Anterior cingulate cortex (tissue), 58 donors: ENCODE results near the gene TUBGCP6.
"Not testable (repeated sequence)": the region's sequence is repeated elsewhere in the genome, so short reads cannot be mapped to it uniquely, and the experiment has no call there.

Source experiments
- DNase-seq, 58 donors: peaks; one replicate each; lab custom pipeline; 2025; lab: John Stamatoyannopoulos, UW

Gene TUBGCP6

DNA sequence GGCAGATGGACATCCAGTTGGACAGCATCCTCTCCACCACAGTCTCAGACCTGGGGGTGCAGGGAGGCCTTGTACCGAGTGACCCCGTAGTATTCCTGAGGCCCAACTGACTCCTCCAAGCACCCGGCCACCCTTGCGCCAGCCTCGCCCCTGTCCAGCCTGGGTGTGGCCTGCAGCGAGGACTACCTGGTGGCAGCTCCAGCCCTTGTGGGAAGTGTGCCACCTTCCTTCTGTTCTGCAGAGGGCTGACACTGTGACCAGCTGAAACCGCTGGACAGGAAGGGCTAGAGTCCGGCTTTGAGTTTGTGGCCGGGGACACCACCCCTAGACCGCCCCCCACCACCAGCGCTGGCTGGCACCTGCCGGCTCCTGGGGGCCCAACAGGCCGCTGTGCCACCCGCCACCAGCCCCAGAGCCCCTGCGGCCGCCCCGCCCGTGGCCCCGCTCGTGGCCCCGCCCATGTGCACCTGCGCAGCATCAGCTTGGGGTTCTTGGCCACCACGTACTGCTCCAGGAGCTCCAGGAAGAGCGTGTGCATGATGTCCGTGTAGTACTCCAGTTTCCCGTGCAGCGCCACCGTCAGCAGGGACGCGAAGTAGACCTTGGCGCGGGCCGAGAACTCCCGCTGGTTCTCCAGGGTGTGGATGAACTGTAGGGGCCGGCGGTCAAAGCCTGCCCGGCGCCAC, 35.3 kb upstream of the TUBGCP6 start:
- DNase-seq, result no peak

DNA sequence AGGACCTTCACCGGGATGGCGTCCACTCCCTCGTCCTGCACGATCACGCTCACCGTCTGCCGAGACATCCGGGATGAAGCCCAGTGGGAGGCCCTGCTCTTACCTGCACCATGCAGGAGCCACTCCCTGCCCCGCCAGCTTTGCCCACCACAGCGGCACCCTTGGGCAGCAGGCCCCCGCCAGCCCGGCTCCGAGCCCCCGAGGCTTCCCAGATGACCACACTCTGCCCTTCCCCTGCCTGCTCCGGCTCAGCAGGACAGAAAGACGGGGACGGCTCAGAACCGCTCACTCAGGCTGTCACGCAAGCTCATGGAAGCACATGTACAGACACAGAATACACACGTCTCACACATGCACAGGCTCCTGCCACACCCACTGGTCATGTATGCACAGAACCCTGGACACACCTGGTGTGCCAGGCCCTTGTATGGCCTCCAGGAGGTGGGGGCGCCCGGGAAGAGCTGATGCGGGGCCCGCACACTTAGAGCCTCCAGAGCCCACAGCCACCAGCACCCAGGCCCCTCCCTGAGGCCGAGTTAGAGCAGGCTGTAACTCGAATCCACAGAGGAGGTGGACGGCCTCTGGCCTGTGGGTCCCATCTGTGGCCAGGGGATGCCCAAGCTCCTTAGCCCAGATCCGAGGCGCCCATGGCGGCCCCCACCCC, 34.3 kb upstream of the TUBGCP6 start:
- DNase-seq, result no peak

DNA sequence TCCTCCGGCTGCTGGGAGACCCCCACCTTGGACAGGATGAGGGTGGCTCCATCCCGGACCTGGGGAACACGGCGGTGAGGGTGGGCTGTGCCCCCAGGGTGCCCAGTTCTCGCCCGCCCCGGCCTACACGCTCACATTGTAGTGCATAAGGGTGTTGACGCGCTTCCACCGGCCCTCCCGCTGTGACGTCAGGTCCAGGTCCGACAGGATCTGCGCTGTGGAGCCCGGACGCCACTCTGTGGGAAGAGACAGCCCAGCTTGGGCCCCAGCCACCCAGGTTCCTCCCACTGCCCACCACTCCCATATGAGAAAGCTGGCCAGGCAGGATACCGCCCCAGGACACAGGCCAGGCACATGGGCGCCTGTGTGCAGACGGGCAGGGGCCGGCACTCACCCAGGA, 33.6 kb upstream of the TUBGCP6 start:
- no peak for DNase-seq

DNA sequence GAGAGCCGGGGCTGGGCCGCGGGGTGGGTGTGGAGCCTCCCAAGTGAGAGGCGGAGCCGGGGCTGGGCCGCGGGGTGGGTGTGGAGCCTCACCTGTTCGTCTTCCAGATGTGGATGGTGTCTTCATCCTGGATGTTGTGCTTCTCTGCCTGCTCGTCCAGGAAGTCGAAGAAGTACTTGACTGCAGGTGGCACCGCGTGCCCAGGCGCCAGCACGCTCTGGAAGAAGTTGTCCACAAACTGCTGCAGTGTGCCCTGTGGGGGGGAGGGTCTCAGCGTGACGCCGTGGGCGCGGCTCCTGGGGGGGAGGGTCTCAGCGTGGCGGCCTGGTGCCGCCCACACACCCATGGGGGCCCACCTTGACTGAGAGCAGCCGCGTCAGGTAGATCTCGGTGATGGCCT, 32.9 kb upstream of the TUBGCP6 start:
- no peak for DNase-seq

DNA sequence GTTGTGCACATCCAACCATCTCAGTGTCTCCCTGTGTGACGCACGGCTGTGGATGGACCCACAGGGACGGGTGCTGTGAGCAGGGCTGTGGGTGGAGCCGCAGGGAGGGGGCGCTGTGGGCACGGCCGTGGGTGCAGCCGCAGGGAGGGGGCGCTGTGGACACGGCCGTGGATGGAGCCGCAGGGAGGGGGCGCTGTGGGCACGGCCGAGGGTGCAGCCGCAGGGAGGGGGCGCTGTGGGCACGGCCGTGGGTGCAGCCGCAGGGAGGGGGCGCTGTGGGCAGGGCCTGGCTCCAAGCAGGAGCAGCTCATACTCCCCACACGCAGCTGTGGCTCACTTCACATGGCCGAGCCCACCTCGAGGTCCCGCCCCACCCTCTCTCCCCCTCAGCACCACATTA, 31.3 kb upstream of the TUBGCP6 start:
- peak in 57 of 58 donors; percentile 41 to 94 (median 85) for DNase-seq

DNA sequence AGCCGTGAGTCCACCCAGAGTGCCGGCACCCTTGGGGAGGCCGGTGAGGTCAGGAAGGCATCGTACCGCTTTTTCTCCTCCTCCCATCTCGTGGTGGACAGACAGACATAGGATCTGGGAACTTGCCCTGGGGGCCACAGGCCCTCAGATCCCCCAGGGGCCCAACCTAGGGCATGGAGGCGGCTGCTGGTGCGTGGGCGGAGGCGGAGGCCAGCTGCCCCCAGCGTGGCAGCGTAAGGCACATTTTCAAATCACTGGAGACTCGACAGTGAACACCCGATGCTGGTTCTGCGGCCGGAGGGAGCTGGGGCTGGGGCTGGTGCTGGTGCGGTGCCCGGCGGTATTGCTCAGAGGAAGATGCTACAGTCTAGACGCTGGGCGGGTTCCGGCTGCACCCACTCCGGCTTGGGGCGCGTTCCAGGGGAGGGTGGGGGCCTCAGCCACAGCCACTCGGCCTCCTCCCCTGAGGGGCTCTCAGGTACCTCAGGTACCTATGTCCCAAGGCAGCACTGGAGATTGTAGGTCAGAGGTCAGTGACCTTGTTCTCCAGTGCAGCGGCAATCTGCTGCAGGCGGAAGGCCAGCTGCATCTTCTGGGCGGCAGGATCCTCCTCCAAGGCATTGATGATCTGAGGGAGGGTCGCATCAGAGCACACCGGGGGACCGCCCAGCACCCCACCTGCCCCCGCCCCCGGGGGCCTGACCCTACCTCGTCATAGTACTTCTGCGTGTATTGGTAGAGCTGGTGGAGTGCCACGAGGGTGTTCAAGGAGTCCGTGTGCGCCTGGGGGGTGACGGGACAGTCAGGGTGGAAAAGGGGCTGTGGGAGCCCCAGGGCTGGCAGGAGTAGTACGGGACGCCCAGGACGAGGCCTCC, 30.6 kb upstream of the TUBGCP6 start:
- peak in 2 of 58 donors; percentile 33 to 39 for DNase-seq

DNA sequence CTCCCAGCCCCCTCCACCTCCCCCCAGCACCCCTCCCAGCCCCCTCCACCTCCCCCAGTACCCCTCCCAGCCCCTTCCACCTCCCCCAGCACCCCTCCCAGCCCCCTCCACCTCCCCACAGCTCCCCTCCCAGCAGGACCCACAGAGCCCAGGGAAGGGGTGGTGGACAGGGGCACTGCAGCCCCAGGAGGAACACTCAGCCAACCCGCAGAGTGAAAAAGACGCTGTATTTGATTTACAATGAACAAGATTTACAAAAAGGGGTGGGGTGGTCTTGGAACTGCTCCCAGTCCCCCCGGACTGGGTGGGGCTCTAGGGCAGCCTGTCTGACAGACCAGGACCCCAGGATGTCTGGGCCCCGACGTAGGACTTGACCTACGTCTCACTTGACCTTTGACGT, 29.9 kb upstream of the TUBGCP6 start:
- no peak for DNase-seq

DNA sequence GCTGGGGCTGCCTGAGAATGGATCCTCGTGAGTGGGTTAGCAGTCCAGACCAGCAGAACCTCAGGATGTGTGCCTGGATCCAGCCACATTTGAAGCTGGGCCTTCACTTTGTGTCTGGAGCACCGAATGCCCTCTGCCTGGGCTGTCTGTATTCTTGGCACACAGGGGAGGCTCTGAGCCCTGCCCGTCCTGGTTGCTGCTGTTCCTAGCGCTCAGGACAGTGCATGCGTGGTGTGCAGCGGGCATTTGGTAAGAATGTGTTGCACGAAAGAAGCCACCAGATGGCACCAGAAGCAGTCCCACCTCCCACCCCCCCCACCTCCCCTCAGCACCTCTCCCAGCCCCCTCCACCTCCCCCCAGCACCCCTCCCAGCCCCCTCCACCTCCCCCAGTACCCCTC, 29.5 kb upstream of the TUBGCP6 start:
- peak in 42 of 58 donors; percentile 13 to 74 (median 42) for DNase-seq

DNA sequence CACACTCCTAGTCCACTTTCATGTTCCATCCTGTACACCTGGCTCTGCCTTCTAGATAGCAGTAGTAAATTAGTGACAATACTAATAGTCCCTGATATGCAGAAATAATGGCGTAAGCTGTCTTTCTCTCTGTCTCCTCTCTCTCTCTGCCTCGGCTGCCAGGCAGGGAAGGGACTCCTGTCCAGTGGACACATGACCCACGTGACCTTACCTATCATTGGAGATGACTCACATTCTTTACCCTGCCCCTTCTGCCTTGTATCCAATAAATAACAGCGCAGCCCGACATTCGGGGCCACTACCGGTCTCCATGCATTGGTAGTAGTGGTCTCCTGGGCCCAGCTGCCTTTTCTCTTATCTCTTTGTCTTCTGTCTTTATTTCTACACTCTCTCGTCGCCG, 29.0 kb upstream of the TUBGCP6 start:
- not testable (repeated sequence) for DNase-seq

DNA sequence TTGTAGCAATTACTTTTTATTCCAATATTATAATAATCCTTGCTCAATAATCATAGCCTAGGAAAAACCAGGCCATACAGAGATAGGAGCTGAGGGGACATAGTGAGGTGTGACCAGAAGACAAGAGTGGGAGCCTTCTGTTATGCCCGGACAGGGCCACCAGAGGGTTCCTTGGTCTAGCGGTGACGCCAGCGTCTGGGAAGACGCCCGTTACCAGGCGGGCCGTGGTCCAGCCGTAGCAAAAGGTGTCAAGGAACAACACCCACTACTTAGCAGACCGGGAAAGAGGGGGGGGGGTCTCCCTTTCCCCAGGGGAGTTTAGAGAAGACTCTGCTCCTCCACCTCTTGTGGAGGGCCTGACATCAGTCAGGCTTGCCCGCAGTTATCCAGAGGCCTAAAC, 28.5 kb upstream of the TUBGCP6 start:
- peak in 1 of 58 donors; percentile 22 for DNase-seq

DNA sequence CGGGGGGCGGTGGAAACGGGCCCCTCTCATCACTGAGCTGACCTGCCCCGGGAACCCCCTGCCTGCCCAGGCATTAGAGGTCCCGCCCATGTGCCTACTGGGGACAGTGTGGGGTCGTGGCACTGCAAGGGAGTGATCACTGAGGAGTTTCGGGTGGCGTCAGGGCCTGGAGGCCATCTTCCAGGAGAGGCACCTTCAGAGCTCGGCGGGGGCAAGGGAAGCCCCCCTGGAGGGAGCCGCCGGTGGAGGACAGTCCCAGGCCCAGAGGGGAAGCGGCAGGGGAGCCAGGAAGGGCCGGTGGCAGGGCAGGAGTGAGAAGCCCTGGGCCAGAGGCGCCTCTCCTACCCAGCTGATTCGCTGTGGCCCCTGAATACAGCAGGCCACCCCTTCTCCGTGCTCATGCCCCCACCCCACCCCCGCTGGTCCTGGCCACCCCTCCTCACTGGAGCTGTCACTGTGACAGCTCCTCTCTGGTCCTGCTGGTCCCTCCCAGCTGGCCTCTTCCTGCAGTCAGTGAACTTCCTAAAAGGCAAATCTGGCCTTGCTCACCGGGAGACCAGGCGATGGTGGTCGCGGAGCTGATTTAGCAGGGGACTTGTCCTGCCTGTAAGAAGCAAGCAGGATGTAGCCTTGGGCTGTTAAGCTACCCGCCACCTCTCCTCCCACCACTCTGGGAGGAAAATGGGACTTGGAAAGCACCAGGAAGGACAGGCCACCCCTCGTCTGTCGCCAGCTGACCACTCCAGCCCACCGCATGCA, 27.4 kb upstream of the TUBGCP6 start:
- DNase-seq, result no peak

DNA sequence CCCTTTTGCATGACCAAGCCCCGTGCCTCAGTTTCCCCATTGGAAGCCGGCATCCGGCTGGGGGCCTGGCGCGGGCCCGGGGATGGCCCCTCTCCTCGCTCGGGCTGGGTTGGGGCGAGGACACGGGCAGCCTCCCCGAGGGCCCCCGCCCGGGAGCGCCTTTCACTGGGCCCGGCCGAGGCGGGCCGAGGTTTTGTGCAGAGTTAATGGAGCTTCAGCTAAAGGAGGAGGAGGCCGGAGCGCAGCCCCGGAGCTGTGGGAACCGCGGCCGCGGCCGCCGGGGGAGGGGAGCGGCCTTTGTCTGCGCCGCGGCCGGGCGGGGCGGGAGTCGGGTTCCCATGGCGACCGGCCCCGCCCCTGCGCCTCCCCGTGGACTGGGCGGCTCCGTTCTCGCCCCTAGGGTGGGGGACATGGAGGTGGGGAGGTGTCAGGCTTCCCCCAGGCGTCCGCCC, 26.7 kb upstream of the TUBGCP6 start:
- peak in 37 of 58 donors; percentile 18 to 77 (median 46) for DNase-seq

DNA sequence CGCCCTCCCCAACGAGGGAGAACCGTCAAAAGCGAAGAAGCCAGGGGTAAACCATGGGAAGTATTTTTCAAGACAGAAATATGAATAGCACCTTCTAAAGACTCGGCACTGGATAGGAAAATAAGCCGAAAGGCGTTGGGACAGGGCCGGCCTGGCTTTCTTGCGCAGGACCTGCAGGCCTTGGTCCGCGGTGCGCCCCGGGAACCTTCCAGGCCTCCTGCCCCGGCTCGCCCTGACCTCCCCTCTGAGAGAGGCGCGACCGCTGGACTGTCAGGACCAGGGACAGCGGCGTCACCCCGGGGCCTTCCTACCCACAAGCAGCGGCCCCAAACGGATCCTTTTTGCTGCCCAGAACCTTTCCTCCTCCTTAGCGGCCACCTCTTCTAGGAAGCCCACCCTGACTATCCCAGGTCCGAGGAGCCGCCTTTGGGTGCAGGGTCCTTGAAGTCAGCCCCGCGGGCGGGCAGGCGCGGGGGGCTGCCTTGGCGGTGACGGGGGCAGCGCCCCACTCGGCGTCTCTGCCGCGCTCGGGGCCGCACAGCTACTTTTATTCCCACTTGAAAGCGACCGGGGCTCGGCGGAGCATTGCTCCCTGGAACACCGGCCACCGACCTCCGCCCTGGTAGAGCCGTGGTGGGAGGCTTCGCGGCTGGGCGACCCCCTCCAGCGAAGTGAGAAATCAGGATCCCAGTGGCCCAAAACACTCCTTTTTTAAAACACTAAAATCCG, 26.0 kb upstream of the TUBGCP6 start:
- peak in 5 of 58 donors; percentile 18 to 67 (median 52) for DNase-seq

DNA sequence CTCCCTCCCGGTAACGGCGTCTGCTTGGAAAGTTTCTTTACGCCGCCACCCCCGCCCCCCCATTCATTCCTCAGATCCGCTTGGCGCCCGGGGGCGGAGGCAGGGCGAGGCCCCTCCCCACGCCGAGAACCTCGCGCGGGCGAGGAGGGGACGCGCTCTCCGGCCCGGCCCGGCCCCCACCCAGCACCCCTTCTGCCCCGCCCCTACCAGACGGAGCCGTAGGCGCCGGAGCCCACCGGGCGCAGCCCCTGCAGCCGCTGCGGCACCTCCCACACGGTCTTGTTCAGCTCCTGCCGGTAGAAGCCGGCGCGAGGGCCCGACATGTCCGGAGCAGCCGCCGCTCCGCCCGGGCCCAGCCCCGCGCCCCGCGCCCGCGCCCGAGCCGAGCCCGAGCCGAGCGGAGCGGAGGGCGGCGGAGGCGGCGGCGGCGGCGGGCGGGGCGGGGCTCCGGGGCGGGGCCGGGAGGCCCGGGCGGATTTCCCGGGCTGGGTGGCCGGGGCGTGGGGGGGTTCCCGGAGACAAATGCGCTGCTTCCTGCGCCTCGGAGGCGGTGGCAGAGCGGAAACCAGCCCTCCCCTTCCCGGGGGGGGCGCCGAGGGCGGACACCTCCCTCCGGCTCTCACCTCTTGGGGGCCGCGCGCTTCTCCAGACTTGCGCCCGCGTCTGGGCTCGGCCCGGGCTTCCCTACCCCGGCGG, 25.3 kb upstream of the TUBGCP6 start, which contains the start of gene MAPK11:
Gene MAPK11, minus strand, starts transcription at position 411 of the 696 bp plus-strand sequence. Its CDS starts 88 bp downstream, at position 323.
- DNase-seq, result peak in 35 of 58 donors; percentile 23 to 79 (median 49)

DNA sequence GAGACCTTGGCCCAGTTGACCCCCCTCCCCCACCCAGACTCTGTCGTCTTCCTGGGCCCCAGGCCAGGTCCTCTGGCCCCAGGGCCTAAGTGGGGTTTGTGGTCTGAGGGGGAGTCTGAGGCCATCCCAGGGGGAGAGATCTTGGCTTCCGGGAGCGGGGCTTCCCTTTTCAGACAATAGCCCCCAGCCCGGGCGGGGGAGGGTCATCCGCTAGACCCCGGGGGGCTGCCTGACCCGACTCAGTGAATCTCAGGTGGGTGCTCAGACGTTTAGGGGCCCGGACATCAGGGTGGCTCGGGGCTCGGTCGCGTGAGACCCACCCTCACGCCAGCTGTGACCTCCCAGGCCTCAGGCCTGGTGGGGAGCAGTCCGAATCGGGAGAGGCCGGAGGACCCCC, 24.7 kb upstream of the TUBGCP6 start:
- DNase-seq, result no peak

DNA sequence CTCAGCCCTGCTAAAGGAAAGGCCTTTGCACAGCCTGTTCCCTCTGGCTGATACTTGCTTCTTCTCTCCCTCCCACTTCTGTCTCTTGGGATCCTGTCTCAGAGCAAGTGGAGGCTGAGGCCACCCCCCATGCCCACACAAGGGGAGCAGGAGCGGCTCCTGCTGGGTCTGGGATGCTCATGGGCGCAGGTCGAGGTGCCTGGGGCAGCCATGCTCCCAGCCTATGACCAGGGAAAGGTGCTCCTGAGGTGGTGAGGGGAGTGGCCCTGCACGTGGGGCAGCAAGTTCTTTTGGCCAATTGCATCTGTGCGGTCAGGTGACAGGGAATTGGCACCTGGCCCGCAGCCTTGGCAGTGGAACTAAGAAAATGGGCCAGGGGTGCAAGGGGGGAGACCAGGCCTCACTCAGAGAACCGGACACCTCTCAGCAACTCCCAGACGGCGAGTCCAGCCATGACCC, 23.9 kb upstream of the TUBGCP6 start:
- peak in 31 of 58 donors; percentile 12 to 70 (median 38) for DNase-seq

DNA sequence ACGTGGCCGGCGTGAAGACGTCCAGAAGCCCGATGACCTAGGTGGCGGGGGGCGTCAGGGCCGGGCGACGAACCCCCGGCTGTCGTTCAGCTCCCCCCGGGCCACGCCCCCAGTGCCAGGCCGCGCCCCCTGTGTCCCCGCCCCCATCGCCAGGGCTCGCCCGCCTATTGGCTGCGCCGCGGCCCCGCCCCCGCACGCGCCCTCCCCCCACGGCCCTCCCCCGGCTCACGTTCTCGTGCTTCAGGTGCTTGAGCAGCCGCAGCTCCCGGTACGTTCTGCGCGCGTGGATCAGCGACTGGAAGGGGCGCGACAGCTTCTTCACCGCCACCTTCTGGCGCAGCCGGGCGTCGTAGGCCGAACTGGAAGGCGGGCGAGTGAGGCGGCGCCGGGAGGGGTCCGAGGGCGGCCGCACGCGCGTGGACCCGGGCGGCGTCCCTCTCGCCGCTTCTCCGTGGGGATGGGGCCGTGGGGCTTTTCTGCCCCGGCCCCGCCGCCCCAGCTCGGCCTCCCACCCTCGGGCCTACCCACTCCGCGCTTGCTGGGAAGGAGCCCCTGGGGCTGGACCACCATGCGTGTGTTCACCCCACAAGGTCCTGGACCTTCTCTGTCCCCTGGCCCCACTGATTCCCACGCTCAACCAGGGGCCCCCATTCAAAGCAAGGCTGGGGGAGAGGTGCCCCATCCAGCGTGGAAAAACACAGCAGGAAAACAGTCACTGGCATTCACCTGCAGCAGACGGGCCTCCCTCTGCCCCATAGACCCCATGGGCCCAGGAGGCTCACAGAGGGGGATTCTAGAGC, 23.0 kb upstream of the TUBGCP6 start:
- peak in 16 of 58 donors; percentile 23 to 65 (median 42) for DNase-seq

DNA sequence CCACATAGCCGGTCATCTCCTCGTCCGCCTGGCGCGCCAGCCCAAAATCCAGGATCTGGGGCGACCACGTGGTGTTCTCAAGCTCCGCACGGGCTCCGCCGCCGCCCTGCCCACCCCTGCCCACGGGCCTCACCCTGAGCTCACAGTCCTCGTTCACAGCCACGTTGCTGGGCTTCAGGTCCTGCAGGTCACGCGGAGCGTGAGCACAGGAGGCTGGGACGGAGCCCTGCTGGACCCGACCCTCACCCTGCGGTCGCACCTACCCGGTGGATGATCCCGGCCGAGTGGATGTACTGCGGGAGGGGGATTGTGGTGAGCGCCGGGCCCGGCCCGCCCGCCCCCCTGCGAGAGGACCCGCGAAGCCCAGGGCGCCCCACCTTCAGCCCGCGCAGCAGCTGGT, 22.2 kb upstream of the TUBGCP6 start:
- no peak for DNase-seq
